ENCODE data around the gene SERGEF. TPM values are rescaled to one million over a fixed set of nuclear protein-coding genes. Genes with fewer than 3 reads are reported as not detected.

The SERGEF gene
- total and polyA plus RNA-seq, 11 donors = 11.6 to 55.0 (median 22.1) TPM

DNA sequence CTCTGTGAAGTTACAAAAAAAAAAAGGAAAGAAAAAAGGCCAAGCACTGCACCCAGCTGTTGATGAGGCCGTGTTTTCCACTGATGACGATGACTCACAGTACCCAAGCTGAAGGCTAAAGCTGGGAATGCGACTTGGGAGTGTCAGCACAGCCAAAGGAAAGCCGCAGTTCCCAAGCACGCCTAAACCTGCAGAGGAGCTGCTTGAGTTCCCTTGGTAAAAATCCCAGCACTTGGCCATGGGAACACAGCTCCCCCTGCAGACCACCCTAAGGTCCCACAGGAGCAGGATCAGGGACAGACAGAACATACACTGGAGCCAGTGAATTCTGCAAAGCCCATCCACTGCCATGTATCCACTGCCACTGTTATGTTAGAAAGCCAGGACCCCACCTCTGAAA, 39.9 kb downstream of the SERGEF start:
- peak; percentile 67 to 92 (median 88) for ATAC-seq
- WGBS, 4 donors = 25 to 31% (median 27%) methylated on average over 5 of the region's 5 CpGs
- intact Hi-C loops (cut with DNase I) = loop anchor here in 4 of 10 donors (1.0 to 10.0 kb wide), 3 partner anchors 118 to 213 kb away; no protein-coding TSS in a partner anchor
- no peak overlapping the region for H3K4me3 ChIP-seq
- peak; percentile 56 to 70 (median 58) for DNase-seq
- H3K4me1 ChIP-seq = peaks cover 0 to 11% (median 0%) of the 10 kb centered on the region in 12 donors
- peaks cover 0 to 36% (median 8%) of the 10 kb centered on the region in 9 donors for H3K36me3 ChIP-seq
- H3K9me3 ChIP-seq = peaks cover 0 to 7% (median 0%) of the 10 kb centered on the region in 12 donors
- no peaks in the 10 kb centered on the region for H3K27me3 ChIP-seq
- H3K27ac ChIP-seq = no peak overlapping the region
- TF ChIP-seq, protein P1, sequence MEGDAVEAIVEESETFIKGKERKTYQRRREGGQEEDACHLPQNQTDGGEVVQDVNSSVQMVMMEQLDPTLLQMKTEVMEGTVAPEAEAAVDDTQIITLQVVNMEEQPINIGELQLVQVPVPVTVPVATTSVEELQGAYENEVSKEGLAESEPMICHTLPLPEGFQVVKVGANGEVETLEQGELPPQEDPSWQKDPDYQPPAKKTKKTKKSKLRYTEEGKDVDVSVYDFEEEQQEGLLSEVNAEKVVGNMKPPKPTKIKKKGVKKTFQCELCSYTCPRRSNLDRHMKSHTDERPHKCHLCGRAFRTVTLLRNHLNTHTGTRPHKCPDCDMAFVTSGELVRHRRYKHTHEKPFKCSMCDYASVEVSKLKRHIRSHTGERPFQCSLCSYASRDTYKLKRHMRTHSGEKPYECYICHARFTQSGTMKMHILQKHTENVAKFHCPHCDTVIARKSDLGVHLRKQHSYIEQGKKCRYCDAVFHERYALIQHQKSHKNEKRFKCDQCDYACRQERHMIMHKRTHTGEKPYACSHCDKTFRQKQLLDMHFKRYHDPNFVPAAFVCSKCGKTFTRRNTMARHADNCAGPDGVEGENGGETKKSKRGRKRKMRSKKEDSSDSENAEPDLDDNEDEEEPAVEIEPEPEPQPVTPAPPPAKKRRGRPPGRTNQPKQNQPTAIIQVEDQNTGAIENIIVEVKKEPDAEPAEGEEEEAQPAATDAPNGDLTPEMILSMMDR (IDR thresholded peaks at IDR 0.05) = peak; percentile 31 to 76 (median 58)
- no peak for TF ChIP-seq POLR2A (IDR thresholded peaks at IDR 0.05)

DNA sequence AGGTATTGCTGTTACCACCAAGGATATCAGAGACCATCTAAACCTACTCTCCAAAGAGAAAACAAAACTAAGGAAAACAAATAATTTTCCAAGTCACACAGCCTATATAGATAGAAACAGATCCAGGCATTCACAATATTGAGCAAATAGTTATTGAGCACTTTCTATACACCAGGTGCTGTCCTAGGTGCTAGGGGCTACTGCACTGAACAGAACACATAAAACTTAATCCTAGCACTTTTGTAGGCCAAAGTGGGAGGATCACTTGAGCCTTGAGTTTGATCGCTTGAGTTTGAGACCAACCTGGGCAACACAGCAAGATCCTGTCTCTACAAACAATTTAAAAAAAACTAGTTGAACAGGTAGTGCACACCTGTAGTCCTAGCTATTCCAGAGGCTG, 44.6 kb downstream of the SERGEF start:
- TF ChIP-seq, protein P1 (IDR thresholded peaks at IDR 0.05) = no peak
- TF ChIP-seq POLR2A (IDR thresholded peaks at IDR 0.05) = no peak
- no peak overlapping the region for H3K4me3 ChIP-seq
- WGBS, 4 donors = 93 to 100% (median 95%) methylated on average over 1 of the region's 1 CpG
- intact Hi-C loops (cut with DNase I) = no loop called here
- DNase-seq (no peak), ATAC-seq (no peak)
- no peaks in the 10 kb centered on the region for H3K27me3 ChIP-seq
- H3K4me1 ChIP-seq = peaks cover 0 to 5% (median 0%) of the 10 kb centered on the region in 12 donors
- H3K9me3 ChIP-seq = peaks cover 0 to 7% (median 0%) of the 10 kb centered on the region in 12 donors
- H3K27ac ChIP-seq = no peak overlapping the region
- H3K36me3 ChIP-seq = peaks cover 0 to 36% (median 6%) of the 10 kb centered on the region in 9 donors

DNA sequence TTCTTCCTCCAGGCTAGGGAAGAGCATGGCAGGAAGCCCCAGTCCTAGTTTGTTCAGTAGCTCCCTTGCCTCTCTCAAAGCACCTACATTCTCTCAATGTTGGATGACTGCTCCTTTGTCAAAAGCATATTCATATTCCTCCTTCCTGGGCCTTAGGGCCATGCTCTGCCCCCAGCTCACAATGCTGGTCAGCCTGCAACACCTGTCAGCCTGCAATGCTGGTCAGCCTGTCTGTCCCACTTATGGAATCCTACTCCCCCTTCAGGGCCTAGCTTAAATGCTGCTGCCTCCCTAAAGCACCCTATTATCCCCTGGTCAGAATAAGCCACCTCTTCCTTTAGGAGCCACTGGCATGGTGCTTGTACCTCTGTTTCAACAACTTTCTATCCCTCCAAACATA, 45.2 kb downstream of the SERGEF start:
- TF ChIP-seq POLR2A (IDR thresholded peaks at IDR 0.05) = no peak
- TF ChIP-seq, protein P1 (IDR thresholded peaks at IDR 0.05) = no peak
- intact Hi-C loops (cut with DNase I) = no loop called here
- H3K27me3 ChIP-seq = no peaks in the 10 kb centered on the region
- ATAC-seq (no peak), DNase-seq (no peak)
- H3K36me3 ChIP-seq = peaks cover 0 to 36% (median 6%) of the 10 kb centered on the region in 9 donors
- no peak overlapping the region for H3K4me3 ChIP-seq
- H3K27ac ChIP-seq = no peak overlapping the region
- H3K4me1 ChIP-seq = no peaks in the 10 kb centered on the region
- peaks cover 0 to 7% (median 0%) of the 10 kb centered on the region in 12 donors for H3K9me3 ChIP-seq

DNA sequence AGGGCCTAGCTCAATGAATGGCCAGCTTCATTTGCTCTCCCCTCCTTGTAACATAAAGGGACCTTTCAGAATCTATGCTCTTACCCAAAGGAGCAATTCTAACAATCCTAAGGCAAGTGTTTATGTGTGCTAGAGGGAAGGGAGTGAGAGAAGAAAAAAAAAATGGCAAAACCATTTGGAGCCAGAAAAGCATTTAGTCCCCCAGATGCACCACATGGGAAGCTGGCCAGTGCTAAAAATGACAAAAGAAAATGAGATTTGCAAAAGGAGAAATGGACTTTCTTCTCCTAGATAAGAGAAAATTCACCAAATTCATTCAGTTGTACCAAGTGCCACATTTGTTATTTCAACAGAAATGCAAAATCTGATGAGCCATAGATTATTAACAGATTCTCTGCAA, 52.8 kb downstream of the SERGEF start:
- intact Hi-C loops (cut with DNase I) = no loop called here
- no peak overlapping the region for H3K4me3 ChIP-seq
- no peaks in the 10 kb centered on the region for H3K27me3 ChIP-seq
- peaks cover 0 to 62% (median 42%) of the 10 kb centered on the region in 9 donors for H3K36me3 ChIP-seq
- peaks cover 0 to 2% (median 0%) of the 10 kb centered on the region in 12 donors for H3K4me1 ChIP-seq
- no peak for TF ChIP-seq POLR2A (IDR thresholded peaks at IDR 0.05)
- TF ChIP-seq, protein P1 (IDR thresholded peaks at IDR 0.05) = no peak
- DNase-seq (no peak), ATAC-seq (no peak)
- no peaks in the 10 kb centered on the region for H3K9me3 ChIP-seq
- H3K27ac ChIP-seq = no peak overlapping the region

All from heart left ventricle (tissue), 16 donors.